ENCODE measurements around the gene COG7.

DNA sequence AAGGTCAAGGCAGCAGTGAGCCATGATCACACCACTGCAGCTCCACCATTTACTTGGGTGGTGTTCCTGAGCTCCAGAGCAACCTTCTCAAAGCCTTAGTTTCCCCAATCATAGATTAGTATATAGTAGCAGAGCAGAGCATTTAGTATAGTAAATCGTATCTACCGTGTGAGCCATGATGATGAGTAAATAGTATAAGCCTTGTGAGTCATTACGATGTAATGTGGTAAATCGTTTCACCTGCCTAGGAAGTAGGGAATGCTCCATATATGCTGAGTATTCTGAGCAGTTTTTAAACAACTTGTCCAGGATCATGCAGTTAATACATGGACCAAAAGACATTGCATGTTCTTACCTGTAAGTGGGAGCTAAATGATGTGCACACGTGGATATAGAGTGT lies 84.5 kb downstream of the COG7 start:
- TF ChIP-seq, protein P1, sequence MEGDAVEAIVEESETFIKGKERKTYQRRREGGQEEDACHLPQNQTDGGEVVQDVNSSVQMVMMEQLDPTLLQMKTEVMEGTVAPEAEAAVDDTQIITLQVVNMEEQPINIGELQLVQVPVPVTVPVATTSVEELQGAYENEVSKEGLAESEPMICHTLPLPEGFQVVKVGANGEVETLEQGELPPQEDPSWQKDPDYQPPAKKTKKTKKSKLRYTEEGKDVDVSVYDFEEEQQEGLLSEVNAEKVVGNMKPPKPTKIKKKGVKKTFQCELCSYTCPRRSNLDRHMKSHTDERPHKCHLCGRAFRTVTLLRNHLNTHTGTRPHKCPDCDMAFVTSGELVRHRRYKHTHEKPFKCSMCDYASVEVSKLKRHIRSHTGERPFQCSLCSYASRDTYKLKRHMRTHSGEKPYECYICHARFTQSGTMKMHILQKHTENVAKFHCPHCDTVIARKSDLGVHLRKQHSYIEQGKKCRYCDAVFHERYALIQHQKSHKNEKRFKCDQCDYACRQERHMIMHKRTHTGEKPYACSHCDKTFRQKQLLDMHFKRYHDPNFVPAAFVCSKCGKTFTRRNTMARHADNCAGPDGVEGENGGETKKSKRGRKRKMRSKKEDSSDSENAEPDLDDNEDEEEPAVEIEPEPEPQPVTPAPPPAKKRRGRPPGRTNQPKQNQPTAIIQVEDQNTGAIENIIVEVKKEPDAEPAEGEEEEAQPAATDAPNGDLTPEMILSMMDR (optimal IDR thresholded peaks at IDR 0.05 in 1 of 3, IDR thresholded peaks at IDR 0.05 in 1 of 3, conservative IDR thresholded peaks at IDR 0.05 in 1 of 3; ENCODE audit: extremely low read depth in 1 of 3, insufficient read depth in 2 of 3, low read length in 3 of 3) = no peak
- no peak for TF ChIP-seq EZH2 (IDR thresholded peaks at IDR 0.05; ENCODE audit: low read length)

All from keratinocyte (primary cell).